ENCODE measurements around the gene ARNT2.
"Not testable (repeated sequence)": the region's sequence is repeated elsewhere in the genome, so short reads cannot be mapped to it uniquely, and the experiment has no call there.

Gene ARNT2

GRCh38 chr15:80615783-80616391 lies 211.7 kb downstream of the ARNT2 start:
- no peak for DNase-seq (ENCODE audit: low read depth in 2 of 2)

GRCh38 chr15:80618685-80619400 lies 214.7 kb downstream of the ARNT2 start:
- DNase-seq (ENCODE audit: low read depth in 2 of 2), result no peak

- no peak for DNase-seq (ENCODE audit: low read depth in 2 of 2)
Measured at GRCh38 chr15:80619680-80620079, 215.5 kb downstream of the ARNT2 start.

- no peak for DNase-seq (ENCODE audit: low read depth in 2 of 2)
Measured at GRCh38 chr15:80620141-80620540, 216.0 kb downstream of the ARNT2 start.

GRCh38 chr15:80620931-80621330 lies 216.7 kb downstream of the ARNT2 start:
- no peak for DNase-seq (ENCODE audit: low read depth in 2 of 2)

- no peak for DNase-seq (ENCODE audit: low read depth in 2 of 2)
Measured at GRCh38 chr15:80626643-80627120, 222.5 kb downstream of the ARNT2 start.

- DNase-seq (ENCODE audit: low read depth in 2 of 2), result no peak
Measured at GRCh38 chr15:80629355-80629754, 225.2 kb downstream of the ARNT2 start.

- DNase-seq (ENCODE audit: low read depth in 2 of 2), result no peak
Measured at GRCh38 chr15:80630981-80631380, 226.8 kb downstream of the ARNT2 start.

GRCh38 chr15:80633221-80633620 lies 229.0 kb downstream of the ARNT2 start:
- DNase-seq (ENCODE audit: low read depth in 2 of 2), result no peak

- no peak for DNase-seq (ENCODE audit: low read depth in 2 of 2)
Measured at GRCh38 chr15:80635953-80636352, 231.8 kb downstream of the ARNT2 start.

- DNase-seq (ENCODE audit: low read depth in 2 of 2), result no peak
Measured at GRCh38 chr15:80636675-80637074, 232.5 kb downstream of the ARNT2 start.

- DNase-seq (ENCODE audit: low read depth in 2 of 2), result no peak
Measured at GRCh38 chr15:80637747-80638146, 233.6 kb downstream of the ARNT2 start.

- no peak for DNase-seq (ENCODE audit: low read depth in 2 of 2)
Measured at GRCh38 chr15:80638553-80639167, 234.5 kb downstream of the ARNT2 start.

GRCh38 chr15:80639168-80639555 lies 235.0 kb downstream of the ARNT2 start:
- DNase-seq (ENCODE audit: low read depth in 2 of 2), result no peak

- DNase-seq (ENCODE audit: low read depth in 2 of 2), result no peak
Measured at GRCh38 chr15:80640531-80641121, 236.4 kb downstream of the ARNT2 start.

GRCh38 chr15:80641384-80641783 lies 237.2 kb downstream of the ARNT2 start:
- no peak for DNase-seq (ENCODE audit: low read depth in 2 of 2)

- no peak for DNase-seq (ENCODE audit: low read depth in 2 of 2)
Measured at GRCh38 chr15:80643431-80643951, 239.3 kb downstream of the ARNT2 start.

GRCh38 chr15:80645494-80646065 lies 241.4 kb downstream of the ARNT2 start:
- no peak for DNase-seq (ENCODE audit: low read depth in 2 of 2)

GRCh38 chr15:80647424-80647823 lies 243.2 kb downstream of the ARNT2 start:
- DNase-seq (ENCODE audit: low read depth in 2 of 2), result not testable (repeated sequence)

Data from stimulated activated CD4-positive, alpha-beta T cell treated with anti-CD3 and anti-CD28 coated beads, Interleukin-15, amount 100 ng/mL, for 48 hours (primary cell).